A549 (cell line): ENCODE data around the gene KCTD11. TPM values are rescaled to one million over a fixed set of nuclear protein-coding genes. Genes with fewer than 3 reads are reported as not detected.
A peak's percentile ranks its signal among the peaks of the same experiment; 100 is the strongest.

Experiments used
- ATAC-seq, 2 experiments: fragments of 200-7000 bp in 1 of 2; fragments of >200 bp in 1 of 2; cut with Nextera tagmentation in 1 of 2; cut with Tn5 transposase in 1 of 2; 3 replicates each; pipeline versions ENCODE4 v1.8.0 to v1.9.1; 2018 to 2020; ENCODE audit warnings: mild to moderate bottlenecking in 1 of 2, moderate library complexity in 1 of 2
- CTCF ChIA-PET: fragments of 300-600 bp; sonication (Branson Sonifier 250); formaldehyde crosslinking; extraction: SDS; loops from one replicate; lab custom pipeline; 2021; ENCODE audit warnings: antibody characterized with exemption, inconsistent platforms; lab: Yijun Ruan, JAX
- POLR2A ChIA-PET: fragments of 350-600 bp; formaldehyde crosslinking; extraction: SDS; loops from one replicate; lab custom pipeline; 2021; ENCODE audit warnings: antibody characterized with exemption, inconsistent platforms; lab: Yijun Ruan, JAX
- DNase-seq, 2 experiments: peaks; one replicate each; pipeline versions ENCODE4 v3.0.0 to v3.0.0-alpha.2; 2011 to 2016; ENCODE audit warnings: low read depth in 1 of 2, low spot score in 1 of 2
- FAIRE-seq: peaks from 2 replicates; lab custom pipeline; 2011; peaks lifted over from hg19 to GRCh38; lab: Jason Lieb, UNC
- H3K27ac ChIP-seq, 2 experiments: fragments of >200 bp; sonication (Bioruptor Twin); formaldehyde crosslinking; 3 replicates each; pipeline ENCODE4 v1.5.1; 2016 to 2017
- H3K4me1 ChIP-seq: fragments of >200 bp; sonication (Bioruptor Twin); formaldehyde crosslinking; 3 replicates; pipeline ENCODE4 v1.6.1; 2016
- H3K4me2 ChIP-seq: fragments of >200 bp; sonication (Bioruptor Twin); formaldehyde crosslinking; 3 replicates; pipeline ENCODE4 v1.6.1; 2016
- H3K4me3 ChIP-seq: fragments of >200 bp; sonication (Bioruptor Twin); formaldehyde crosslinking; 3 replicates; pipeline ENCODE4 v1.5.1; 2016
- H3K9me3 ChIP-seq: fragments of >200 bp; sonication (Bioruptor Twin); formaldehyde crosslinking; 3 replicates; pipeline ENCODE4 v1.6.1; 2016
- CHD2 ChIP-seq: fragments of 150-350 bp; IDR thresholded peaks from 2 replicates; pipeline ENCODE4 v1.6.1; 2014; ENCODE audit warnings: low read length; ENCODE audit not compliant: partially characterized antibody
- E2F6 ChIP-seq: IDR thresholded peaks from 2 replicates; pipeline ENCODE4 v1.6.1; 2012; ENCODE audit warnings: low read depth, borderline replicate concordance
- EHMT2 ChIP-seq: fragments of 200-600 bp; sonication (generic); IDR thresholded peaks from 2 replicates; pipeline ENCODE4 v1.6.1; 2016; ENCODE audit warnings: antibody characterized with exemption, low read depth, mild to moderate bottlenecking, moderate library complexity
- ELK1 ChIP-seq: fragments of 150-350 bp; IDR thresholded peaks from 2 replicates; pipeline ENCODE4 v1.6.1; 2014; ENCODE audit warnings: low read depth, mild to moderate bottlenecking, low read length
- FOXS1 ChIP-seq: fragments of 250-450 bp; sonication (Bioruptor Pico); IDR thresholded peaks from 2 replicates; pipeline ENCODE4 v1.5.0; 2020; ENCODE audit warnings: mild to moderate bottlenecking, moderate library complexity
- GATA3 ChIP-seq: IDR thresholded peaks from 2 replicates; pipeline ENCODE4 v1.6.1; 2012; ENCODE audit warnings: borderline replicate concordance
- HES2 ChIP-seq: fragments of >200 bp; sonication (Bioruptor Twin); formaldehyde crosslinking; IDR thresholded peaks from 2 replicates; pipeline ENCODE4 v1.6.1; 2016
- JUN ChIP-seq, 2 experiments: fragments of >200 bp; sonication (Bioruptor Twin); formaldehyde crosslinking; IDR thresholded peaks; 2 replicates in 1 of 2; 3 replicates in 1 of 2; pipeline ENCODE4 v1.6.1; 2016 to 2017
- NR3C1 ChIP-seq: fragments of >200 bp; sonication (Bioruptor Twin); formaldehyde crosslinking; IDR thresholded peaks from 3 replicates; pipeline ENCODE4 v1.6.1; 2017
- PBX3 ChIP-seq: IDR thresholded peaks from 2 replicates; pipeline ENCODE4 v1.6.1; 2012
- POLR2A ChIP-seq: IDR thresholded peaks from 2 replicates; pipeline ENCODE4 v1.6.1; 2012; ENCODE audit warnings: mild to moderate bottlenecking, low read length
- RNF2 ChIP-seq: fragments of 200-600 bp; sonication (generic); IDR thresholded peaks from 2 replicates; pipeline ENCODE4 v1.6.1; 2016; ENCODE audit warnings: low read depth, mild to moderate bottlenecking, antibody characterized with exemption, moderate library complexity, borderline replicate concordance
- ZNF302 ChIP-seq: fragments of 250-450 bp; sonication (Bioruptor Pico); IDR thresholded peaks from 2 replicates; pipeline ENCODE4 v1.9.0; 2021; ENCODE audit warnings: inconsistent platforms, mild to moderate bottlenecking, moderate library complexity
- WGBS: methylation state at CpG from one replicate; pipeline ENCODE4 v1.1.6; 2017; ENCODE audit errors: missing lambda C conversion rate; 5-methylcytosine and 5-hydroxymethylcytosine counted together
- polyA plus RNA-seq, 4 experiments: library from polyadenylated mRNA; depleted of rRNA in 3 of 4; stranded (reverse); fragments of >200 nt; fragmentation: RNase III in 1 of 4; extraction: RNeasy Plus Mini Kit Qiagen cat#74134 plus additional on column Dnase treatment in 1 of 4; gene quantifications; 2 replicates in 3 of 4; 3 replicates in 1 of 4; pipeline ENCODE4 v1.2.3, GENCODE V29; 2011 to 2017

KCTD11 gene
- polyA plus RNA-seq, 2 of the 4 experiments (the other 2 are of a cell fraction), result 6.1 to 10.3 TPM

- 70% methylated on average over 15 of the region's 15 CpGs for WGBS
- CTCF ChIA-PET, result interaction anchor here (1.0 to 18.5 kb wide), 10 partner anchors 9 to 297 kb away, joined by 3 to 433 read pairs (median 14); partner anchors contain the start of genes ACAP1, KCTD11, NEURL4 and NLGN2
- POLR2A ChIA-PET, result interaction anchor here (1.0 to 2.9 kb wide), 2 partner anchors 14 to 30 kb away, joined by 3 to 22 read pairs; partner anchors contain the start of gene NEURL4
These were observed 8.7 kb upstream of the KCTD11 start for GRCh38 chr17:7343250-7343649.

GRCh38 chr17:7346761-7347614, 5.0 kb upstream of the KCTD11 start:
- ChIA-PET CTCF (interaction anchor here (0.8 to 18.5 kb wide), 18 partner anchors 8 to 301 kb away, joined by 3 to 433 read pairs (median 4); partner anchors contain the start of genes ACAP1, NEURL4, SLC16A11 and SLC2A4), POLR2A (interaction anchor here (3.3 kb wide), 1 partner anchor 17 kb away, joined by 12 read pairs; no protein-coding TSS in a partner anchor)
- 0 out of 2 replicates have a peak, but pooled peaks have one; percentile 15 for TF ChIP-seq GATA3
- no peak for TF ChIP-seq POLR2A
- FAIRE-seq, result no peak
- Histone ChIP-seq H3K4me2 (no peak overlapping the region), H3K27ac (no peak overlapping the region), H3K4me3 (no peak overlapping the region), H3K4me1 (peaks cover 19% of the 10 kb centered on the region), H3K9me3 (no peaks in the 10 kb centered on the region)
- DNase-seq, result no peak
- ATAC-seq, result no peak
- 80% methylated on average over 16 of the region's 18 CpGs for WGBS

More at GRCh38 chr17:7343250-7343649, 8.7 kb upstream of the KCTD11 start:
- H3K9me3 ChIP-seq, result no peaks in the 10 kb centered on the region
- H3K4me1 ChIP-seq, result peaks cover 8% of the 10 kb centered on the region; the same call in 1 of the 3 replicates
- no peak for ATAC-seq
- H3K27ac ChIP-seq, result no peak overlapping the region
- H3K4me3 ChIP-seq, result no peak overlapping the region
- FAIRE-seq, result no peak
- TF ChIP-seq ELK1, result no peak
- TF ChIP-seq NR3C1, result no peak
- no peak for TF ChIP-seq HES2
- no peak for TF ChIP-seq E2F6
- TF ChIP-seq FOXS1 (CRISPR knock-in tag), result no peak
- no peak for TF ChIP-seq CHD2
- no peak for TF ChIP-seq EHMT2
- no peak for TF ChIP-seq POLR2A
- TF ChIP-seq JUN (IDR thresholded peaks at IDR 0.05), result no peak
- TF ChIP-seq GATA3, result no peak
- DNase-seq, result no peak
- no peak overlapping the region for H3K4me2 ChIP-seq

GRCh38 chr17:7347630-7348477, 4.1 kb upstream of the KCTD11 start:
- WGBS, result 91% methylated on average over 19 of the region's 19 CpGs
- FAIRE-seq, result no peak

More at GRCh38 chr17:7347630-7348477, 4.1 kb upstream of the KCTD11 start:
- Histone ChIP-seq H3K4me1 (peaks cover 24% of the 10 kb centered on the region), H3K9me3 (no peaks in the 10 kb centered on the region), H3K27ac (no peak overlapping the region), H3K4me3 (no peak overlapping the region), H3K4me2 (no peak overlapping the region)
- POLR2A ChIA-PET, result interaction anchor here (3.3 kb wide), 1 partner anchor 18 kb away, joined by 12 read pairs; no protein-coding TSS in a partner anchor
- DNase-seq (no peak), ATAC-seq (no peak)
- no peak for TF ChIP-seq ZNF302
- no peak for TF ChIP-seq RNF2
- TF ChIP-seq POLR2A, result peak; percentile 27
- TF ChIP-seq PBX3, result peak; percentile 3; the same call in 1 of the 2 replicates
- CTCF ChIA-PET, result interaction anchor here (1.0 to 18.5 kb wide), 11 partner anchors 17 to 213 kb away, joined by 3 to 433 read pairs (median 5); partner anchors contain the start of genes ACADVL, ACAP1, NEURL4 and SLC2A4
